Measurements from ENCODE around the gene DCLRE1B.
A peak's percentile ranks its signal among the peaks of the same experiment; 100 is the strongest.

Gene DCLRE1B

DNA sequence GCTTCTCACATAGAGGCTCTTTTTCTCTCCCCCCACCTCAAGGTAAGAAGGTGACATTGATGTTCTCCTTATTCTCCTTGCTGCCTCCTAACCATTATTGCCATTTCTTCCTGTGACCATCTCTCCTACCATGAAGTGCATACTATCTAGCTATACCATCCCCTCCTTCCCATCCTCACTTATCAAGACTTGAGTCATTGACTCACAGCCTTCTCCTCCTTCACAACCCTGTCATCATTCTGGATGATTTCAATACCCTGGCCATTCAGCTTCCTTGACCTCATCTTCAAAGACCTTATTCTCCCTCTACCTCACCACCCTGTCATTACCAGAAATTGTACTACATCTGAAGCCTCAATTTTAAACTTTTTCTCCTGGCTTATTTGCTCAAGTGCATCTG lies 13.1 kb downstream of the DCLRE1B start:
- DNase-seq = no peak

DNA sequence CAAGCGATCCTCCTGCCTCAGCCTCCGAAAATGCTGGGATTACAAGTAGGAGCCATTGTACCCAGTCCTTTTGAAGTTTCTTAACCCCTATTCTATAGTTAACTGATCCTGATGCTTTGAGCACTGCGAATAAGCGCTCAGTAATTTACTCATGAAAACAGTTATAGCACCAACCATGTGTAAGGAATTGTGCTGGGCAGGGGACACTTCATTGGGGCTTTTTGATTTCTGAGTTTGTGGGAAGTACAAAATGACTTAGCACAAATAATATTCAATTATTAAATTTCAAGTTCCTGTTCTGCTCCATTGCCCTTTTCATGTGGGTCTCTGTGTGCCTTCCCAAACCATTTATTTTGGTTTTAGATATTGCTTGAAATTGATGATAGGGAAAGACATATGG lies 17.8 kb downstream of the DCLRE1B start:
- no peak for DNase-seq

- no peak for DNase-seq
Observed at GRCh38 chr1:113924473-113924872, 19.3 kb downstream of the DCLRE1B start.

DNA sequence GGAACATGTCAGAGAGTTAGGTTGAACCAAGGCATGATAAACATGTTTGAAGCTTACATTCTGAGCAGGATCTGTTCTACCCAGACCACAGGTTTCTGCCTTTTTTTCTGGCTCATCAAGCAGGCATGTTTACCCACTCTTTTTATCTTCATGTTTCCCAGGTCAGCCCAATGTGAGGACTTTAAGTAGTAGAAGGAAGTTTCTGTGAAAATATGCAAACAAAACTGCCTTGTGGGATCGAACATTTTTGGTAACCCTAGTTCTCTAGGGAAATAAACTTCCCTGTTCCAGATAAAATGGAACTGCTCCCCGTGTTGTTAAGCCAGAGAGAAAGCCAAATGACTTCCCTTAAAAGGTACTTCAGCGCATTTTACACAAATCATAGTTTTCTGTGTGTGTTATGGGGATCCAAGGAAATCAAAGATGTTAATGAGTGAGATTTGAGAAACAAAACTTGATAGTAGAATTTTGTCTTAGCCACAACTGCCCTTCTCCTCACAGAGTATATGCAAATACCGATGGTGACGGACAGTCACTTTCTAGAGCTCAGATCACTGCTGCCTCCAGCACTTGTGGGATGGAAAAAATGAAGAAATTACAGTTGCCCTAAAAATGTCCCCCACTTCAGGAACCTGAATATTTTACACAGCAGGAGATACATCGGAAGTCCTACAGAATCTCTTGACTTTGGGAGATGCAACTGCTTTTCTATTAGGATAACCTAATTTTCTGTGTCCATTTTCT lies 23.2 kb downstream of the DCLRE1B start:
- peak in 2 of 58 donors; percentile 27 to 63 for DNase-seq

DNA sequence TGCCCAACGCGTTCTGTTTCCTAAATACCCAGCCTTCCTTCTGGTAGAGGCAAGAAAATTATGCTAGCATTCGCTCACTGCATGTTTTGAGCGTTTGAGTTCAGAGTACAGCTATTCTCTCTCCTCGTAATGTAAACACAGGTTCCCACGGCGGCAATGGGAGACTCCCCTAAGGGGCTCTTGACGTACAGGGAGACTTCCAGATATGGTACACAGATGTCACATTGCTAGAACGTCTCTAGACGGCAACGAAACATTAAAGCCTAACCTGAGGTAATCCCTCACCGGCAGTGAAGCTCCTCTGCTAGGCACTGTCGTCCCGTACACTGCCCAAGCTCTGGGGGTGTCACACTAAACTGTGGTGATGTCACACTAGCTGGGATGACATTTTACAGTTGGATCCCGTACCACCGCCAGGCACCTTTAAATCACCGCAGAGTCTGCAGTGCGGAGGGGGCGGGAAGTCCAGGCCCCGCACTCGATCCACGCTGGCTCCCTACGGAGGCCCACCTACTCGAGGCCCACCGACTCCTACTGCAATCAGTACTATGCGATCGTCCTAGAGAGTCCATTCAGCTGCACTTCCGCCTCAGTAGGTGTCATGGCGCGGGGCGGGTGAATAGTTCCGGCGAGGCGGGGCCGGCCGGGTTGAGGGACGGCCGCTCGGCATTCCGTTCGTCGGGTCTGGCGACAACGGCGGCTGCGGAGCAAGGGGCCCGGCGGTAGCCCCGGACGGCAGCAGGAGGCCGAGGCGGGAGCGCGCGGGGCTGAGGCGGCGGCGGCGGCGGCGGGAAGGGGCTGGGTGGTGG lies 24.0 kb downstream of the DCLRE1B start, which contains the start of gene HIPK1:
HIPK1 (plus strand) TSS at position 384 of the 809 bp plus-strand sequence.
- DNase-seq = peak; percentile 33 to 94 (median 89)

- DNase-seq = peak in 34 of 58 donors; percentile 9 to 78 (median 56)
Observed at GRCh38 chr1:113929750-113930498, 24.8 kb downstream of the DCLRE1B start.

- DNase-seq = peak in 2 of 58 donors; percentile 7 to 24
Observed at GRCh38 chr1:113930499-113931161, 25.5 kb downstream of the DCLRE1B start.

DNA sequence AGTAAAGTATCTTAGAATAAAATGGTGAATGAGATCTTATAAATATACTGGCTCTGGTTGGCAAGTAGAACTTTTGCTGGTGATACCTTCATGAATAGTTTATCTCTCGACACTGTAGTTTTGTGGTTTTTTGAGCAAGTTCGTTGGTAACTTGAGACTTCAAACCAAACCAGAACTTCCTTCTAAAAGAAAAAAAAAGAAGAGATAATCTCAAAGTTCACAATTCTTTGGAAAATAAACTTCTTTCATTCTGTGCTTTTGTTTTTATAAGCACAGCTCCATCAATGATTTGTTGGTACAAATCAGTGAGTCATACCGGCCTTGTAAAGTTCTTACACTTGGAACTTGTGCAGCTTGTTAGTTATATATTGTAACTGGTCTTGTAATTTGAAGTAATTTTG lies 26.3 kb downstream of the DCLRE1B start:
- no peak for DNase-seq

- no peak for DNase-seq
Observed at GRCh38 chr1:113934006-113934405, 28.9 kb downstream of the DCLRE1B start.

- no peak for DNase-seq
Observed at GRCh38 chr1:113934511-113935055, 29.5 kb downstream of the DCLRE1B start.

- no peak for DNase-seq
Observed at GRCh38 chr1:113935176-113935575, 30.1 kb downstream of the DCLRE1B start.

DNA sequence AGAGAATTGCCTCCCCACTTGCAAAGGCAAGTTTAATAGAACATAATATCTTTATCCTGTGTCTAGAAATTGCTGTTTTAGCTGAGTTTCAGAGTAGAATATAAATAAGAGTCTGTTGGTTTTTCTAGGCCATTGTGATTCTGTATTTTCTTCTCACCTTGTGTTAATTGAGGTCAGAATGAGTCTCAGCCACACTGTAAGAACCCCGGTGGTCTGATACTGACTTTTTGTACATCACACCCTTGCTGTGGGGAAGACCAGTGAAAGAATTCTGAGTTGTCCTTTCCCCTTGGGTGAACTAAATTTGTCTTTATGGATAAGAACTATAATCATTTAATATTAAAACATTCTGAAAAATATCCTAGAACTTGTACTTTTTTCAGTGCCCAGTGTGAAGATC lies 30.8 kb downstream of the DCLRE1B start:
- no peak for DNase-seq

DNA sequence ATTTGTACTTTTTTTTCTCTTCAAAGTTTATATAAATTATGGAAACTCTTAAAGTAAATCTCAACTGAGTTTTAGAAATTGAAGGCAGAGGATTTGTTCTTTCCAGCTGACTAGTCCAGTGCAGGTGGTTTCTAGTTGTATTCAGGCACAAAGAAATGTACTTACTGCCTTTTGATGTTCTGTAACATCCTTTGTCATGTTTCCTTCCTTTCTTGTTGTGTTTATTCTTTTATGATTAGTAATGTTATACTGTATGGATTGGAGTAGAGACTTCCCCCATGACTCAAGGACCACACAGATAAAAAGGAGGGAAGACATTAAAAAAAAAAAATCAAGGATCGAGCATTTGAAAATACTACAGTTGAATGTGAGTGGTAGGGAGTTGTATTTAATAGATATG lies 32.0 kb downstream of the DCLRE1B start:
- no peak for DNase-seq

DNA sequence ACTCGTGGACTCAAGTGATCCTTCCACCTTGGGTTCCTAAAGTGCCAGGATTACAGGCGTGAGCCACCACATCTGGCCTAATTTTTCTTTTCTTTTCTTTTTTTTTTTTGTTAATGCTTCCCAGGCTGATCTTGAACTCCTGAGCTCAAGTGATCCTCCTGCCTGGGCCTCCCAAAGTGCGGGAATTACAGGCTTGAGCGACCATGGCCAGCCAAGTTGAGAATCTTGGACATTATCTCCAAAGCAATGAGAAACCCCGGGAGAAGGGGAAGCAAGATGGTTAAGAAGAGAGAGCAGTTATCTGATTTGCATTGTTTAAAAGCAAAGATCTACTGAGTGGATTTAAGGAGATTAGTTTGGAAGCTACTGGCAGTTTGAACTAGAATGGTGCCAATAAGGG lies 33.1 kb downstream of the DCLRE1B start:
- DNase-seq = no peak

DNA sequence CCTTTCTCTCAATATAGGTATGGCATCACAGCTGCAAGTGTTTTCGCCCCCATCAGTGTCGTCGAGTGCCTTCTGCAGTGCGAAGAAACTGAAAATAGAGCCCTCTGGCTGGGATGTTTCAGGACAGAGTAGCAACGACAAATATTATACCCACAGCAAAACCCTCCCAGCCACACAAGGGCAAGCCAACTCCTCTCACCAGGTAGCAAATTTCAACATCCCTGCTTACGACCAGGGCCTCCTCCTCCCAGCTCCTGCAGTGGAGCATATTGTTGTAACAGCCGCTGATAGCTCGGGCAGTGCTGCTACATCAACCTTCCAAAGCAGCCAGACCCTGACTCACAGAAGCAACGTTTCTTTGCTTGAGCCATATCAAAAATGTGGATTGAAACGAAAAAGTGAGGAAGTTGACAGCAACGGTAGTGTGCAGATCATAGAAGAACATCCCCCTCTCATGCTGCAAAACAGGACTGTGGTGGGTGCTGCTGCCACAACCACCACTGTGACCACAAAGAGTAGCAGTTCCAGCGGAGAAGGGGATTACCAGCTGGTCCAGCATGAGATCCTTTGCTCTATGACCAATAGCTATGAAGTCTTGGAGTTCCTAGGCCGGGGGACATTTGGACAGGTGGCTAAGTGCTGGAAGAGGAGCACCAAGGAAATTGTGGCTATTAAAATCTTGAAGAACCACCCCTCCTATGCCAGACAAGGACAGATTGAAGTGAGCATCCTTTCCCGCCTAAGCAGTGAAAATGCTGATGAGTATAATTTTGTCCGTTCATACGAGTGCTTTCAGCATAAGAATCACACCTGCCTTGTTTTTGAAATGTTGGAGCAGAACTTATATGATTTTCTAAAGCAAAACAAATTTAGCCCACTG lies 35.5 kb downstream of the DCLRE1B start:
- DNase-seq = no peak

DNA sequence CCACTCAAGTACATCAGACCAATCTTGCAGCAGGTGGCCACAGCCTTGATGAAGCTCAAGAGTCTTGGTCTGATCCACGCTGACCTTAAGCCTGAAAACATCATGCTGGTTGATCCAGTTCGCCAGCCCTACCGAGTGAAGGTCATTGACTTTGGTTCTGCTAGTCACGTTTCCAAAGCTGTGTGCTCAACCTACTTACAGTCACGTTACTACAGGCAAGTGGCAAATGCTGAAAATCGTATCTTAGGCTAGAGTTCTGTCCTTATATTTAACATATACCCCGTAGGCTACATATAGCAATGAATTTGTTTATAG lies 36.1 kb downstream of the DCLRE1B start:
- no peak for DNase-seq

DNA sequence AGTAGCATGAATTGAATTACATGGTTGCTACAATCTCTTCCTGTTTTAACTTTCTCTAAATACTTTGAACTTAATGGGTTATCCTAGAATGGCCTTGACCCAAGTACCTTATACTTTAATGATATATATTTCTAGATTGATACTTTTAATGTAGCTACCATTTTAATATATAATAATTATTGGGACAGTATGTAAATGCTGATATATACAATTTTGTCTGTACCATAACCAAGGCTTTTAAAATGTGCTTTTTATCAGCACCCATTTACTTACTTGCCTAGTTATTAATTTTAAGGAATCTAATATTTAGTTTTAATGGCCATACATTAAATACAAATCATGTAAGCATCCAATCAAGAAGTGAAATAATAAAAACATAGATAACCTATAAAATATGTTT lies 37.4 kb downstream of the DCLRE1B start:
- no peak for DNase-seq

DNA sequence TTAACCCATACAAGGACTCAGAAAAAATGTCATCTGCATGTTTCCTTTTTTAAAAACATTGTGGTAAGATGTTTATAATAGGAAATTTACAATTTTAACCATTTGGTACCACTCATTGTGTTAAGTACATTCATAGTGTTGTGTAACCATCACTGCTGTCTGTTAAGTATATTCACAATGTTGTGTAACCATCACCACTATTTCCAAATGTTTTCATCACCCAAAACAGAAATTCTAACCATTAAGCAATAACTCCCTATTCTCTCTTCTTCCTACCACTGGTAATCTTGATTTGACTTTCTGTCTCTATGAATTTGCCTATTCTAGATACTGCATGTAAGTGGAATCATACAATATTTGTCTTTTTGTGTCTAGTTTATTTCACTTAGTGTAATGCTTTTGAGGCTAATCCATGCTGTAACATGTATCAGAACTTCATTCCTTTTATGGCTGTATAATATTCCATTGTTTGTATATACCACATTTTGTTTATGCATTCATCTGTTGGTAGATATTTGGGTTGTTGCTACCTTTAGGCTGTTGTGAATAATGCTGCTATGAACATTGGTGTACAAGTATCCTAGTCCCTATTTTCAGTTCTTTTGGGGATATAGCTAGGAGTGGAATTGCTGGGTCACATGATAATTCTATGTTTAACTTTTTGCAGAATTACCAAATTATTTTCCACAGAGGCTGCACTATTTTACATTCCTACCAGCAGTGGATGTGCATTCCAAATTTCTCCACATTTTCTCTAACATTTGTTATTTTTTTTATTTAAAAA lies 38.1 kb downstream of the DCLRE1B start:
- DNase-seq = no peak

DNA sequence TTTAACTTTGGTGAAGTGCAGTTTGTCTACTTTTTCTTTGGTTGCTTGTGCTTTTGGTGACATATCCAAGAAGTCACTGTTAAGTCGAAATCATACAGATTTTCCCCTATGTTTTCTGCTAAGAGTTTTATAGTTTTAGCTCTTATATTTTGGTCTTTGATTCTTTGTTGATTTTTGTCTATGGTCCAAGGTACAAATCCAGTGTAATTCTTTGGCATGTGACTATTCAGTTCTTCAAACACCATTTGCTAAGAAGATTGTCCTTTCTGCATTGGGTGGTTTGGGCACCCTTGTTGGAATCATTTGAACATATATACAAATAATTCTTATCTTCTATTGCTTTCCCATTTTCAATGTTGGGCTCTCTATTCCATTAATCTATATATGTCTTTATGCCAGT lies 40.2 kb downstream of the DCLRE1B start:
- DNase-seq = no peak

Measured in anterior cingulate cortex (tissue), 58 donors.